ENCODE data around the gene ACTL7A. TPM values are rescaled to one million over a fixed set of nuclear protein-coding genes. Genes with fewer than 3 reads are reported as not detected.

The ACTL7A gene
- total and polyA plus RNA-seq, 2 experiments from 2014 or later = not detected

DNA sequence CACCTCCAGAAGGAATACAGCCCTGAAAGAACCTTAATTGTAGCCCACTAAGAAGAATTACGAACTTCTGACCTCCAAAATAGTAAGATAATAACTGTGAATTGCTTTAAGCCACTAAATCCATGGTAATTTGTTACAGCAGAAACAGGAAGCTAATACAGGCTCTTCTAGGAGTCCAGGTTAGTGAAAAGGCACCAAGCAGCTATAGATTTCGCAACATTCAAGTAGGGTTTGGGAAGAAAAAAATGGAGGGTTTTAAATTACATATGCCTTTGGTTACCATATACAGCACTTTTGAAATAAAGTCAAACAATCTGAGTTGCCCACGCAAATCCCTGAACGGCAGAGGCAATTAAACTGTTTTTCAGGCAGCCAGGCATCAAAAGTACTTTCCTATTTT lies 1.7 kb upstream of the ACTL7A start:
- peaks cover 9% of the 10 kb centered on the region for H3K27me3 Mint-ChIP-seq (ENCODE audit: insufficient read depth, low read depth, poor library complexity)
- H3K27ac Mint-ChIP-seq = no peak overlapping the region
- ATAC-seq (no peak), DNase-seq (ENCODE audit: low spot score) (no peak)
- Histone ChIP-seq H2AFZ (no peak overlapping the region), H3K27ac (ENCODE audit: low read depth) (no peak overlapping the region), H3K4me3 (no peak overlapping the region), H3K4me1 (ENCODE audit: insufficient read depth) (no peaks in the 10 kb centered on the region), H3F3A (replicated peaks; ENCODE audit: low read depth) (no peaks in the 10 kb centered on the region), H4K20me1 (replicated peaks; ENCODE audit: insufficient read depth) (no peaks in the 10 kb centered on the region), H3K9me2 (ENCODE audit: insufficient read depth) (no peaks in the 10 kb centered on the region), H3K79me2 (replicated peaks; ENCODE audit: insufficient read depth) (no peaks in the 10 kb centered on the region), H3K27me3 (ENCODE audit: insufficient read depth) (no peaks in the 10 kb centered on the region), H3K36me3 (ENCODE audit: insufficient read depth) (no peaks in the 10 kb centered on the region), H3K4me2 (no peak overlapping the region)
- no peaks in the 10 kb centered on the region for H3K4me1 Mint-ChIP-seq
- no peaks in the 10 kb centered on the region for H3K9me3 Mint-ChIP-seq
- no peak overlapping the region for H3K4me3 Mint-ChIP-seq
- H3K36me3 Mint-ChIP-seq (ENCODE audit: low read depth) = no peaks in the 10 kb centered on the region
- TF ChIP-seq EZH2 (IDR thresholded peaks at IDR 0.05; ENCODE audit: low read depth, unreplicated experiment) = no peak
- TF ChIP-seq ZNF331 (CRISPR knock-in tag; IDR thresholded peaks at IDR 0.05; ENCODE audit: low read depth) = no peak
- no peak for TF ChIP-seq STAT1 (IDR thresholded peaks at IDR 0.05; ENCODE audit: unreplicated experiment)
- TF ChIP-seq ZNF462 (CRISPR knock-in tag; IDR thresholded peaks at IDR 0.05) = no peak
- TF ChIP-seq, protein P1, sequence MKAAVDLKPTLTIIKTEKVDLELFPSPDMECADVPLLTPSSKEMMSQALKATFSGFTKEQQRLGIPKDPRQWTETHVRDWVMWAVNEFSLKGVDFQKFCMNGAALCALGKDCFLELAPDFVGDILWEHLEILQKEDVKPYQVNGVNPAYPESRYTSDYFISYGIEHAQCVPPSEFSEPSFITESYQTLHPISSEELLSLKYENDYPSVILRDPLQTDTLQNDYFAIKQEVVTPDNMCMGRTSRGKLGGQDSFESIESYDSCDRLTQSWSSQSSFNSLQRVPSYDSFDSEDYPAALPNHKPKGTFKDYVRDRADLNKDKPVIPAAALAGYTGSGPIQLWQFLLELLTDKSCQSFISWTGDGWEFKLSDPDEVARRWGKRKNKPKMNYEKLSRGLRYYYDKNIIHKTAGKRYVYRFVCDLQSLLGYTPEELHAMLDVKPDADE (IDR thresholded peaks at IDR 0.05) = no peak
- TF ChIP-seq REST (IDR thresholded peaks at IDR 0.05; ENCODE audit: unreplicated experiment) = no peak
- TF ChIP-seq ZNF114 (CRISPR knock-in tag; IDR thresholded peaks at IDR 0.05) = no peak
- TF ChIP-seq EZH2phosphoT487 (IDR thresholded peaks at IDR 0.05; ENCODE audit: unreplicated experiment) = no peak
- TF ChIP-seq CREB1 (CRISPR knock-in tag; IDR thresholded peaks at IDR 0.05; ENCODE audit: low read depth) = no peak
